Dedifferentiated amniotic fluid mesenchymal stem cell (primary cell): ENCODE data around the gene CAT.
A peak's percentile ranks its signal among the peaks of the same experiment; 100 is the strongest.
"Not testable (repeated sequence)": the region's sequence is repeated elsewhere in the genome, so short reads cannot be mapped to it uniquely, and the experiment has no call there.

ENCODE experiments used
- DNase-seq: peaks from one replicate; pipeline ENCODE4 v3.0.0-alpha.2; 2016; ENCODE audit errors: extremely low spot score

Gene CAT

DNA sequence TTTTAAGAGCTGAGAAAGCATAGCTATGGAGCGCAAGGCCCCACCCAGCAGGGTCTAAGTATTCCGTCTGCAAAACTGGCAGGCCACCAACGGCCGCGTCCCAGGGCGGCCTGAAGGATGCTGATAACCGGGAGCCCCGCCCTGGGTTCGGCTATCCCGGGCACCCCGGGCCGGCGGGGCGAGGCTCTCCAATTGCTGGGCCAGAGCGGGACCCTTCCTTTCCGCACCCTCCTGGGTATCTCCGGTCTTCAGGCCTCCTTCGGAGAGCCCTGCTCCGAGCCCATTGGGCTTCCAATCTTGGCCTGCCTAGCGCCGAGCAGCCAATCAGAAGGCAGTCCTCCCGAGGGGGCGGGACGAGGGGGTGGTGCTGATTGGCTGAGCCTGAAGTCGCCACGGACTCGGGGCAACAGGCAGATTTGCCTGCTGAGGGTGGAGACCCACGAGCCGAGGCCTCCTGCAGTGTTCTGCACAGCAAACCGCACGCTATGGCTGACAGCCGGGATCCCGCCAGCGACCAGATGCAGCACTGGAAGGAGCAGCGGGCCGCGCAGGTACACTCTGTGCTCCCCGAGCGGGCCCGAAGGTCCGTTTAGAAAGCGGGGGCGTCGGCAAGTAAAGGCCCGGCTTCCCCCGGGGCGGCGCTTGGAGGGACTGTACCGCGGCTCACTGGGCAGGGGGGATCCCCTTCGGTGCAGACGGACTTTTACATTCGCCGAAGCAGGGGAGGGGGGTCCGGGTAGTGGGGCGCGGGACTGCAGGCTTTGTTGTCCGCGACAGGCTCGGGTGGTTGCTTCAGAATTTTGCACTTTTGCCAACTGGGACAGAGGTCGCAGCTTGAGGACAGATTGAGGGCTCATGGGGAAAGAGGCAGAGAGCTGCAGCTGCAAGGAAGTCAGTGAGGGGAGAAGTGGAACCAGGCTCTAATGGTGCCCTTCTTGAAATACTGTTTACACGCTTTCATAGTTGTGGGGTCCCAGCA, at the start of gene CAT:
TSS of gene CAT (plus strand) at position 406 of the 979 bp plus-strand sequence. CDS start at position 486, 80 bp downstream.
- DNase-seq = peak; percentile 98

DNA sequence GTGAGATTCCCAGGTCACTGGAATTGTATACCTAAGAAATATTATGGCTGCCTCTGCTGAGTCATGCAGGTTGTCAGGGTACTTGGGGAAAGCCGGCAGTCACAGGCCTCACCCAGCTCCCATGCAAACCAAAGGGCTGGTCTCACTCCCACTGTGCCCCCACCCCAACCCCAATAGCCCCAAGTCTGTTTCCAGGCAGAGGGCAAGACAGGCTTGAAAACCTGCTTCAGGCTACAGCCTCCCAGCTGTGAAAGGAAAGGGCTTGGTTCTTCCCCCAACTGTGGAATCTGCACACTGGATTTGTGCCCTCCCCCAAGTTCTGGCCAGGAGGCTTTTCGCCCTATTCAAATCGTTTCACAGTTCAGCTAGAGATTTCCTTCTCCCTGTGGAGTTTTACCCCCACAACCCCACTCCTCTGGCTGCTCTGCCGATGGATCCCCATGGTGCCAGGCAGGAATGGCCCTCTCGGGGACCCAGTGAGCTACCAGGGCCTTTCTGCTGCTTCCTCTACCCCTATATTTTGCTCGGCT, 43.9 kb upstream of the CAT start:
- no peak for DNase-seq

DNA sequence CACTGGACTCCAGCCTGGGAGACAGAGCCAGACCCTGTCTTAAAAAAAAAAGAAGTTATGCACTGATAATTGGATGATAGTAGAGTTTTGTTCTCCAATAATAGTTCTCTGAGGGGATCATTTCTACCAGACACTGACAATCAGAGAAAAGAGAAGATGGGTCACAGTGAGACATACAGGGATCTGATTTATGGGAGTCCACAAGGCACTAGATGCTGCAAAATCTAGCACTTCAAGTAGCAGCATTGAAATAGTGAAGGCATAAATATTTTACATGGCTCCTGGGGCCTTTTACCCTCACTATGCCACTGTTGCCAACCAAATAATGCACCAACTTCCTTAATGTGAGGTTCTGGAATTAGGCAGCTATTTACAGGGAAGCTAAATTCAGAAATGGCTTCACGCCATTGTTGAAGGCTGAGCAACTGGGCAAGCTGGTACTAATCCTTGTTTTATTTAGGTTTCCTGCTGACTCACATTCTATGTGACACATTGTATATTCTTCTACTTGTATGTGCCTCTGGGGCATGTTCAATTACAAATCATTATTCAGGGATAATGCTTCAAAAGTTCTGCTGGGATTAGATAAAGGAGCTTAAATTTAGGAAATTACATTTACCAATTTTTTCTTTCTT, 42.7 kb upstream of the CAT start:
- DNase-seq = peak; percentile 69

DNA sequence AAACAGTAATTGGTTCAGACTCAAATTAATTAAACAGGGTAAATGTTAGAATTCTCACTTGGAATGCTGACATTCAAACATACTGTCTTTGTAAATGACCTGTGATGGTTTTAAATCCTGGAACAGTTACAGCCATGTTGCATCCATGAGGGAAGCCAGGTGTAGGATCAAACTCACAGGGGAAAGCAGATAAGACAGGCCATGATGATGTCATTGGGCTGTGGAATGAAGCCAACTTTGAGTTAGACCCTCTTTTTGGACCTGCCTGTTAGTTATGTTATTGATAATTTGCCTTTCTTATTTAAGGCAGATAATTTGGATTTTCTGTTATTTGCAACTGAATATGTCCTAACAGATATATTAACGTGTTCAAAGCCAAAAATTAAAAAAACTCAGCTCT, 41.6 kb upstream of the CAT start:
- no peak for DNase-seq

DNA sequence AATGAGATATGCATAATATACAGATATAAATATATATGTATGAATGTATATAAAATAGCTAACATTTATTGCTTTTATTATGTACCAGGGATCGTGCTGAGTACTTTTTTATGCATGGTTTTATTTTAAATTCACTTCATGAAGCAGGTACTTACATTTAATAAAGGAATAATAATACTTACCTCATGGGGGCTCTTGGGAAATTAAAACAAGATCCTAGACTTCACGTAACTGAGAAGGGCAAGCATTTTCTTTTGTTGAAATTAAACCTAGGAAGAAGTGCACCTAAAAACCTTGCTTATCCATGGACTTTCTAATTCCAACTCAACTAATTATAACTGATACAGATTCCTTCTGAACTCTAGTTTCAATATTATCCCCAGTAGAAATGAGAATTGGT, 40.9 kb upstream of the CAT start:
- no peak for DNase-seq

DNA sequence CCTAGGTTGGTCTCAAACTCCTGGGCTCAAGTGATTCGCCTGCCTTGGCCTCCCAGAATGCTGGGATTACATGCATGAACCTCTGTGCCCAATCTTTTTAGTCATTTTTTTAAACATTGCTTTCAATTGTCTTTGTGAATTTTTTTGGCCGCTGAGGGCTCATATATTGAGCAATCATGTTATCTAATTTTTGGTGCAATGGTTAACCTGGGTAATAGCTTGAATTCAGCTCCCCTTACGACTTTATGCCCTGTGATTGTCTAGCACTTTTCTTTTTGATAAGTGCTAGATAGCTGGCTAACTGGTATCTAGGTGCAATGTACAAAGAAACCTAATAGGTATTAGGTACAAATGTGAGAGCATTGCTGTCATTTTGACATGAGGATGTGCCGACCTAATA, 35.3 kb upstream of the CAT start:
- DNase-seq = no peak

DNA sequence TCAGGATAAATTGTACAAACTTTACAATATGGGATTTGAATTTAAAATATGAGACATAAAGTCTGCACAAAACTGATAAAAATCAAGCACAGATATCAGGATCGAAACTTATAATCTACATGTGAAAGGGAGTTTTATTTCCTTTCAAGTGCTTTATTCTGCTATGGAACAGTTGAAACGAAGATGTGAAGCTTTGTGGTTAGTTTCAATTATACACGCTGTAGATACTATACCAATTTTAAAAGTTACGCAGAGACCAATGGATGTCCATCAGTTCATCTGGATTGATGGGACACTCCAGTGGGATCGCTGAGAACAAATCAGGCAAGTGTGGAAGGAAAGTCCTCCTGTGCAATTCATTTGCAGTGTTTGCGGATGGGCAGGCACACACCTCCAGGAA, 34.5 kb upstream of the CAT start:
- no peak for DNase-seq

DNA sequence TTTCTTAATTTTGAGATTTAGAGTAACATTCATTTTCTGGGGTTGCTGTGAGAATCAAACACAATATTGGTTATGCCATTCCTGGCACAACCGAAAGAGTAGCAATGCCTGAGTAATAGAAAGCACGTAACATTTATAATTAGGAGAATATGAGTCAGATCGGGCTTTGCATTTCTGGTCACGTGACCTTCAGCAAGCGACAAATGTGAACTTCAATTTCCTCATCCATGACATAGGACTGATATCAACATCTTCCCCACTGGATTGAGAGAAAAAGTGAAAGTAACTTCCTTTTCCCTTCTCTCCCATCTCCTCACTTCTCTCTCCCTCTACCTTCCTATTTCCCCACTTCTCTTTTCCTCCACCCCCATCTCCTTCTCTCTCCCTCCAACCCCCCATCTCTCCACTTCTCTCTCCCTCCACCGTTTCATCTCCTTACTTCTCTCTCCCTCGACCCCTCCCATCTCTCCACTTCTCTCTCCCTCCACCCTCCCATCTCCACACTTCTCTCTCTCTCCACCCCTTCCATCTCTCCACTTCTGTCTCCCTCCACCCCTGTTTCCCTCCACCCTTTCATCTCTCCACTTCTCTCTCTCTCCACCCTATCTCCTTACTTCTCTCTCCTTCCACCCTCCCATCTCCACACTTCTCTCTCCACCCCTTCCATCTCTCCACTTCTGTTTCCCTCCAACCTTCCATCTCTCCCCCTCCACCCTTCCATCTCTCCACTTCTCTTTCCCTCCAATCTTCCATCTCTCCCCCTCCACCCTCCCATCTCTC, 33.5 kb upstream of the CAT start:
- no peak for DNase-seq

DNA sequence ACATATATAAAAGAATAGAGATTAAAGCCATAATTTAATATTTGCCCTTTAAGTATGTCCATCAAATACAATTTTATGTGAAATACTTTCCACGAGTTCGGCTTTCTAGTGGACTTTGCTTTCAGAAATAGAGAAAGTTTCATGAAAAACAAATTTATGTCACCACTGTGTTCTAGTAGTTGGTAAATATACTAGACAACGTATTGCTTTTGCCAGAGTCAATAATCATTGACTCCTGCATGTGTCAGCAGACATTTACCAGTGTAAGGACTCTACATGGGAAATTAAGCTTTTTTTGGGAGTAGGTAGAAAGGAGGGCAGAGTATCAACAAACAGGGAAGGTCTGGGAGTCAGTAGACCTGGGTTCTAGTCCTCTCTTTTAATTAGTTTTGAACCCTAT, 32.3 kb upstream of the CAT start:
- DNase-seq = no peak

DNA sequence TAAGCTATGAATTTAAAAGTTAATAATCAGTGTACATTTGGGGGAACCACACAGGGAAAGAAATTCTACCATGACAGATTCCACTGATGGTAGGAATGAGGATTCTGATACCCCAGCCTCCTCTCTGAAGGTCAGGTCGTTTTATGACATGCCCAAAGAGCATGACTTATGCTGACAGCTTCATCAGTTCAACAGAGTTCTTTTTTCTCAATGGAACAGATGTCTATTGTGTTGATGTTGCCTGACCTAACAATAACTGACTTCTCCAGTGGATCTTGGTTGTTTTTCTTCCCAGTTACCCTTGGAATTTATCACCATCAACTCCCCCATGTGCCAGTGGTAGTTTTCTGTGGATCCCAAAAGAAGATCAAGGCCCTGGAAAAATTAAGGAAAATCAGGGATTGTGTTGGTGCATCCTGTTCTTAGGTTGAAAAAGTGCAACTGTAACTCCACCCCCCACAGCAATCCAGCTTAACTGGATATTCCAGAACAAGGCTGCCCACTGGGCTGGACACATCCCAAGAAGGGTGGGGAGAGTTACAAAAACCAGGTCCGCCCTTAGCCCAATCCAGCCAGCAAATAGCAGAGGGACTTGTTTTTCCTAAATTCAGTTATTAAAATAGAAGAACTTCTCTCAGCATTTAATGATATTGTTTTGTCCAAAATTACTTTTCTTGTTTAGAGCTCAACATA, 31.5 kb upstream of the CAT start:
- DNase-seq = no peak

DNA sequence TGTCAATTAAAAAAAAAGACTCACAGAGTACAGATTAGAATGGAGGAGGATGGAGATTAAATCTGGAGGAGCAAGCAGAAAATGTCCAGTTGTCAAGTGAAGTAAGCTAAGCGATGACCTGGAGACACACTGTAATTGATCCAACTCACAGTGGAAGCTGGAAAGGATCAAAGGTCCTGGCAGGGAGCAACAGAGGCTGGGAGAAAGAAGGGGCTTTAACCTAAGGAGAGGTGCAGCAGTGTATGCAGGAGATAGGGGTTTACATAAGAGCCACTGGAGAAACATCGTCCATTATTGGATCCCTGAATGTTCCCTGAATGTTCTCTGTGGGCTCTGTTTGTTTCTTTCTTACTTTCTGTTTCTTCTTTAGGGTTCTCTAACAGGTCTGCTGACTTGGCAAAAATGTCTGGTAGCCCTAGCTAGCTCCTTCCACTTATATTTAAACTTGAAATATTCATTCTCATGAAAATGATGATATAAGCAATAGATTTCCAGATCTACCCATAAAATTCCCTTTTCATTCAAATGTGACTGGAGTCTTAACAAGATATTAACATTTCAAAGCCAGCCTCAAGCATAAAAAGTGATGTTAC, 30.1 kb upstream of the CAT start:
- DNase-seq = no peak

DNA sequence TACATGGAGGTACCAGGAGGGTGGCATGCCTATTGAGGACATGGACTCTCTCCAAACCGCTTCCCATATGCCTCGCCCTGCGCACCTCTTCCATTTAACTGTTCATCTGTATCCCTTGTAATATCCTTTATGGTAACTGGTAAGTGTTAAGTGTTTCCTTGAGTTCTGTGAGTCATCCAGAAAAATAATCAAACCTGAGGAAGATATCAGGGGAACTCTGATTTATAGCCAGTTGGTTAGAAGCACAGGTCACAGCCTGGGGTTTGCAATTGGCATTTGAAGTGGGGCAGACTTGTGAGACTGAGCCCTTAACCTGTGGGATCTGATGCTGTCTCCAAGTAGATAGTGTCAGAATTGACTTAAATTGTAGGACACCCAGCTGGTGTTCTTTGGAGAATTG, 27.6 kb upstream of the CAT start:
- no peak for DNase-seq

DNA sequence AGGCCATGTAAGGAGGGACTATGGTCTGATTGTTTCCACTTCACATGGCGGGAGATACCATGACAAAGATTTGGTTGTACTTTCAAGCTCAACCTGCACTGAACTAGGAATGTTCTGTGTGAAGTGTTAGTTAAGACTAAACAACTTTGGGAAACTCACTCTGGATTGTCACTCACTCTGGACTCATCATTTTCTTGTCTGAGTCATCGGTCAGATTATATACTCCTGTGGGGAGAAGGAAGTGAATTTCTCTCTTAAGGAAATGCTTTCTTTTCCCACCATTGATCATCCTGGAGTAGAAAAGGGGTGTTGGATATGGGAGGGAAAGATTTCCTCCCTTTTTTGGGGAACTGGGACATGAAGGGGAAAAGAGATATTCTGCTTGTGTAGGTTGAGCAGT, 26.9 kb upstream of the CAT start:
- DNase-seq = no peak

DNA sequence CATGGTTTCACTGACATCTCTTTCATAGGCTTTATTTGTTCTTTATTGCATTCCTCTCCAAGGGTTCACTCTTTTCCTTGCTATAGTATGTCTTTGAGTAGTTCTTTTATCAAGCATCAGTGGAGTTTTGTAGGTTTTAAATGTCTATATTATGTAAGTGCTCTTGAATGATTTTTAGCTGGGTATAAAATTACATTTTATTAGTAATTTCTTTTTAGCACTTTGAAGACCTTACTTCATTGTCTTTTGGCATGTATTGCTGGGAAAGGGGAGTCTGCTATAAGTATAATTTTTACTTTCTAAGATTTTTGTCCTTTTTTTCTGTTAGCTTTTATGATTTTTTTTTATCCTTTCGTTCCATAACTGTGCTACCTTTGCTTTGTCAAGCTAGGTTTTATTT, 25.5 kb upstream of the CAT start:
- DNase-seq = no peak

DNA sequence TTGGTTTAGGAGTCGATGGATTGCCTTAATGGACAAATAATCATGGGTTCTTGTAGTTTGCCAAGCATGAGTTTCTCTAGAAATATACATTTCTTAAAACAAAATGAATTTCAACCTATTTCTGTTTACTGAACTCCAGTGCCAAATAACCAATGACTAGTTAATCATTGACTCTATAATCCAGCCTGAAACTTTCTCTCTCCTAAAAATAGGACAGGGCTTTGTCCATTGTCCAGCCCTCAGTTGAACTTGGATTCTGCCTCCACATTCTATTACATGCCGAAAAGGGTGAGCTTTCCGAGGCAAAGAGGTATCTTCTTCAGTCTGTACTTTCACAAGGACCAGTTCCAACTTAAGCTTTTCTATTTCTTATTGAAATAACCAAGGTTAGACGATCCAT, 23.2 kb upstream of the CAT start:
- no peak for DNase-seq

DNA sequence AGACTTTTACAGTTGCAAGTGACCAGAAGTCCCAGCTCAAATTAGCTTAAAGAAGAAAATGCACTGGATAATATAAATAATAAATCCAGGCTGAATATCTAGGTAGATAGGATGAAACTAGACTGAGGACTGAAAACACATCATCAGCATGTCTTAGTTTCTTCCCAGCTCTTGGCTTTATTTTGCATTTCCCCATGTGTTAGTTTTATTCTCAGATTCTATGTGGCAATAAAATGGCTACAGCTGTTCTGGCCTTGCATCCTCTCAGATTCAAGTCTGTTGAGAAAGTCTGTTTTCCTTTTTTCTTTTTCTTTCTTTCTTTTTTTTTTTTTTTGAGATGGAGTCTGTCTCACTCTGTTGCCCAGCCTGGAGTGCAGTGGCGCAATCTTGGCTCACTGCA, 22.6 kb upstream of the CAT start:
- DNase-seq = no peak

DNA sequence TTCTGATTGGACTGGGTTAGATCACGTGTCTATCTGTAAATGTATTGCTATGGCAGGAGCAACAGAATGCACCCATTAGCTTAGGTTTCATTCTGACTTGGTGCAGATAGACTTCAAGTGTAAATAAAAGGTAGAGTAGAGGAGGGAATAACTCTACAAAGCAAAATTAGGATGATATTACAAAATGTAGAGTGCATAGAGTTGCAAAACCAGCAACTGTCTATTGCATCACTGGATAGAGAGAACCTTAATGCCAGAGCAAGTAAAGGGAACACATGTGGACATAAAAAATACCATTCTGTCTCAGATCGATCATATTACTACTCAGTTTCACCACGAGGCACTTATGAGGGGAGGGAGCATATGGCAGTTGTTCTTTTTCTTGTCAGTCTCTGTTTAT, 22.0 kb upstream of the CAT start:
- no peak for DNase-seq

DNA sequence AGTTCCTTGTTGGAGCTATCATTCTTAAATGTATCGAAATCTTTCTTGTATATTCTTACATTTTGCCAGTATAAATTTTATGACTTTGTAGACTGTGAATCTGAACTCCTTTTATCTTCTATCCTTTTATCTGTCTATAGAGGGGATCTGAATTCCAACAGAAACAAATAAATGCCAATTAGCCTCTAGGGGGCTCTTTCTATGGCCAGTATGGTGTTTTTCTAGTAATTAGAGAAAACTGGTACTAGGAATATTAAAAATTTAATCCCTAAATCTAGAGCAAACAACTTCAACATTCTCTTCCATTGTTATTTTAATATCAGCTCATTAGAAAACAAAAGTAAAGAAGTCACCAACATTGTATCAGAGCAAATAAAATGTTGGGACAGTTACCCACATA, 21.5 kb upstream of the CAT start:
- no peak for DNase-seq

DNA sequence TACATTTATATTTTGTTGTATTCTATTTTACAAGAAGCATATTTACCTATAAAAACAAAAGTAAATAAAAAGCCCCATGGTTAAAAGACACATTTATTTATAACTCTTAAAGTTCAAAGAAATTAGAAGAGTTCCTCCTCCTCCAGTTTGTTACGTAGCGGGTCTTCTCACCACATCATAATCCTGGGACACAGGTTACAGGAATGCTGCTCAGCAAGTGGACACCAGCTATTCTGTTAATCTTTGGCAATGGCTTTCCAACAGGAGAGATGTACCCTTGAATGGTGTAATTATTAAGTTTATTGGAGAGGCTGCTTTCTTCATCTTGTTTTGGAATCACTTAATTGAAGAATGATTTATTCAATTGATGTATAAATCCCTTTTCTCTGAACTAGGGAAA, 19.6 kb upstream of the CAT start:
- no peak for DNase-seq

DNA sequence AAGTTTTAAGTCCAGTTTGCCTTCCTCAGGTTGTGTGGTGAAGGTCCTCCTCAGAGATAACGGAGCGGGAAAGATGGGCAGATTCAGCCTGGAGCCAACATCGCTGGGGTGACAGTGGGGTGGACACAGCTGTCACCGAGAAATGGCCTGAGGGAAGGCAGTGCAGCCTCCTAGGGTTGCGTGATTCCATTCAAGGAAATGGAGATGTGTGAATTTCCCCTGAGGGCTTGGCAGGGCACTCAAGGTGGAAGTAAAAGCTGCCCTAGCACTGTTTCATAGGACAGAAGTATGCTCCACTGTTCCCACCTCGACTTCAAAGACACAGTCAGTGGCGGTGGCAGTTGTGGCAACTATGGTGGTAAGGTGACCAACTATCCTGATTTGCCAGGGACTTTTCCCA, 15.4 kb upstream of the CAT start:
- no peak for DNase-seq

DNA sequence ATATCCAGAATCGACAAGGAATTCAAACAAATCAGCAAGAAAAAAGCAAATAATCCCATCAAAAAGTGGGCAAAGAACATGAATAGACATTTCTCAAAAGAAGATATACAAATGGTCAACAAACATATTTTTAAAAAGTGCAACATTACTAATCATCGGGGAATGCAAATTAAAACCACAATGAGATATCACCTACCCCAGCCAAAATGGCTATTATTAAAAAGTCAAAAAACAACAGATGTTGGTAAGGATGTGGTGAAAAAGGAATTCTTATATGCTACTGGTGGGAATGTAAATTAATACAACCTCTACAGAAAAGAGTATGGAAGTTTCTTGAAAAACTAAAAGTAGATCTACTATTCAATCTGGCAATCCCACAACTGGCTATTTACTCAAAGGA, 13.9 kb upstream of the CAT start:
- DNase-seq = not testable (repeated sequence)
